HepG2 (cell line): ENCODE data around the gene SARS2. TPM values are rescaled to one million over a fixed set of nuclear protein-coding genes. Genes with fewer than 3 reads are reported as not detected.

Experiments used
- AHDC1 ChIP-seq: sonication (generic); formaldehyde crosslinking; IDR thresholded peaks from 2 replicates; pipeline ENCODE4 v1.5.1; 2020; ENCODE audit warnings: mild to moderate bottlenecking, missing genetic modification reagents, borderline replicate concordance
- CHCHD3 ChIP-seq: sonication (generic); formaldehyde crosslinking; IDR thresholded peaks from 2 replicates; pipeline ENCODE4 v1.8.0; 2022; ENCODE audit warnings: mild to moderate bottlenecking, missing genetic modification reagents, moderate library complexity
- DZIP1 ChIP-seq: sonication (generic); formaldehyde crosslinking; IDR thresholded peaks from 2 replicates; pipeline ENCODE4 v1.5.0; 2020; ENCODE audit warnings: mild to moderate bottlenecking, missing genetic modification reagents
- ERF ChIP-seq: IDR thresholded peaks from 2 replicates; pipeline ENCODE4 v1.6.1; 2018; ENCODE audit warnings: missing biosample characterization, missing genetic modification reagents
- FOXA3 ChIP-seq: IDR thresholded peaks from 2 replicates; pipeline ENCODE4 v1.6.1; 2016; ENCODE audit warnings: missing genetic modification reagents, missing compliant biosample characterization
- HMG20B ChIP-seq: conservative IDR thresholded peaks from 2 replicates; pipeline ENCODE4 v1.6.1; 2016; ENCODE audit warnings: missing genetic modification reagents, missing compliant biosample characterization
- HNF1A ChIP-seq, 2 experiments: sonication (generic) in 1 of 2; formaldehyde crosslinking in 1 of 2; IDR thresholded peaks; 2 replicates each; pipeline versions ENCODE4 v1.4.0 to v1.6.1; 2016 to 2020; ENCODE audit warnings: borderline replicate concordance in 1 of 2, low read depth in 1 of 2, mild to moderate bottlenecking in 1 of 2, missing genetic modification reagents in 1 of 2
- HOXA3 ChIP-seq: sonication (generic); formaldehyde crosslinking; IDR thresholded peaks from 2 replicates; pipeline ENCODE4 v1.5.0; 2020; ENCODE audit warnings: missing genetic modification reagents
- NONO ChIP-seq, 2 experiments: fragments of 450-650 bp in 1 of 2; sonication (generic) in 1 of 2; formaldehyde crosslinking in 1 of 2; IDR thresholded peaks in 1 of 2; conservative IDR thresholded peaks in 1 of 2; 2 replicates each; pipeline versions ENCODE4 v1.6.1 to v1.8.0; 2017 to 2022; ENCODE audit warnings: mild to moderate bottlenecking in 1 of 2, missing genetic modification reagents in 1 of 2, moderate library complexity in 1 of 2
- POLR2A ChIP-seq, 2 experiments: IDR thresholded peaks; 2 replicates each; pipeline ENCODE4 v1.6.1; 2011; ENCODE audit warnings: low read depth in 2 of 2, low read length in 2 of 2, mild to moderate bottlenecking in 1 of 2, moderate library complexity in 1 of 2; ENCODE audit not compliant: insufficient read depth in 1 of 2
- RFXANK ChIP-seq: IDR thresholded peaks from 2 replicates; pipeline ENCODE4 v1.6.1; 2016
- SP4 ChIP-seq: sonication (generic); formaldehyde crosslinking; IDR thresholded peaks from 2 replicates; pipeline ENCODE4 v1.8.1; 2023; ENCODE audit warnings: mild to moderate bottlenecking, missing genetic modification reagents
- ZNF329 ChIP-seq: sonication (generic); formaldehyde crosslinking; IDR thresholded peaks from 2 replicates; pipeline ENCODE4 v1.9.0; 2021; ENCODE audit warnings: low read depth, mild to moderate bottlenecking, missing genetic modification reagents
- ZNF552 ChIP-seq: sonication (generic); formaldehyde crosslinking; IDR thresholded peaks from 2 replicates; pipeline ENCODE4 v1.9.0; 2022; ENCODE audit warnings: missing genetic modification reagents, mild to moderate bottlenecking, borderline replicate concordance
- ZNF576 ChIP-seq: sonication (generic); formaldehyde crosslinking; IDR thresholded peaks from 2 replicates; pipeline ENCODE4 v1.4.0; 2020; ENCODE audit warnings: mild to moderate bottlenecking, missing genetic modification reagents
- polyA plus RNA-seq, 8 experiments: library from polyadenylated mRNA; depleted of rRNA in 3 of 8; stranded (reverse) in 7 of 8; unstranded in 1 of 8; fragments of >200 nt; fragmentation: Illumina TruSeq in 4 of 8; extraction: Trizol in 4 of 8; gene quantifications; 2 replicates each; pipeline versions ENCODE4 v1.2.1 to v1.2.3, GENCODE V29; 2011 to 2016; ENCODE audit warnings: low read depth in 4 of 8, missing spikeins in 1 of 8, mixed read lengths in 1 of 8; ENCODE audit not compliant: insufficient read depth in 1 of 8
- total RNA-seq, 5 experiments: library from RNA; depleted of rRNA; stranded (reverse); fragments of >200 nt; fragmentation: Illumina TruSeq; extraction: Trizol; gene quantifications; 2 replicates each; pipeline ENCODE4 v1.2.3, GENCODE V29; 2016; ENCODE audit warnings: low read depth in 1 of 5

Gene SARS2
- total and polyA plus RNA-seq, 2 of the 13 experiments (the other 11 are each of a cell fraction or from before 2014, with no cell fraction given) = 40.0 to 48.6 TPM

GRCh38 chr19:38929929-38930775, at the start of gene SARS2 (continued):
- TF ChIP-seq HNF1A (IDR thresholded peaks at IDR 0.05; ENCODE audit: low read depth) = no peak
- TF ChIP-seq HNF1A (CRISPR knock-in tag; IDR thresholded peaks at IDR 0.05; ENCODE audit: borderline replicate concordance) = no peak
- TF ChIP-seq AHDC1 (CRISPR knock-in tag) = peak; percentile 64; the same call in 1 of the 2 replicates
- TF ChIP-seq CHCHD3 (CRISPR knock-in tag) = no peak
- no peak for TF ChIP-seq HMG20B (CRISPR knock-in tag)
- no peak; the same call in 1 of the 2 replicates for TF ChIP-seq FOXA3
- peak; percentile 81 for TF ChIP-seq HOXA3 (CRISPR knock-in tag)
- 0 out of 2 replicates have a peak, but pooled peaks have one; percentile 36 for TF ChIP-seq ZNF552 (CRISPR knock-in tag)
- peak; percentile 71 for TF ChIP-seq SP4 (CRISPR knock-in tag)
- TF ChIP-seq ZNF329 (CRISPR knock-in tag) = no peak
- no peak for TF ChIP-seq DZIP1 (CRISPR knock-in tag)
- no peak for TF ChIP-seq ZNF576 (CRISPR knock-in tag)
- TF ChIP-seq NONO (IDR thresholded peaks at IDR 0.05) = no peak
- TF ChIP-seq NONO (CRISPR knock-in tag; conservative IDR thresholded peaks at IDR 0.05) = peak; percentile 83
- TF ChIP-seq RFXANK (CRISPR knock-in tag) = 0 out of 2 replicates have a peak, but pooled peaks have one; percentile 35
- peak in 1 of 2 experiments; percentile 97; a peak in 3 of 4 replicates for TF ChIP-seq POLR2A (IDR thresholded peaks at IDR 0.05; ENCODE audit: insufficient read depth in 1 of 2, low read depth in 2 of 2, low read length in 2 of 2)
- TF ChIP-seq ERF (CRISPR knock-in tag) = peak; percentile 65
